Upper lobe of left lung (tissue), 6 donors: ENCODE measurements around the gene IFT27. TPM values are rescaled to one million over a fixed set of nuclear protein-coding genes. Genes with fewer than 3 reads are reported as not detected.

Experiments
- ATAC-seq, 2 donors: fragments of 200-7000 bp; cut with Tn5 transposase; one replicate each; pipeline ENCODE4 v1.9.1; 2022; ENCODE audit warnings: mild to moderate bottlenecking in 2 of 2, moderate library complexity in 2 of 2; ENCODE audit not compliant: low FRiP score in 2 of 2
- DNase-seq, 2 donors: peaks; one replicate each; pipeline ENCODE4 v3.0.0-alpha.2; 2019 to 2020
- H3K27ac ChIP-seq, 4 donors: fragments of 200-600 bp; sonication (generic); one replicate each; pipeline ENCODE4 v1.5.1; 2016 to 2019
- H3K27me3 ChIP-seq, 4 donors: fragments of 200-600 bp; sonication (generic); one replicate each; pipeline ENCODE4 v1.5.1; 2017 to 2019
- H3K36me3 ChIP-seq, 4 donors: fragments of 200-600 bp; sonication (generic); one replicate each; pipeline ENCODE4 v1.5.1; 2016 to 2019
- H3K4me1 ChIP-seq, 4 donors: fragments of 200-600 bp; sonication (generic); one replicate each; pipeline ENCODE4 v1.5.1; 2018 to 2019
- H3K4me3 ChIP-seq, 4 donors: fragments of 200-600 bp; sonication (generic); one replicate each; pipeline ENCODE4 v1.5.1; 2017 to 2019; ENCODE audit warnings: mild to moderate bottlenecking in 2 of 4, moderate library complexity in 1 of 4
- H3K9me3 ChIP-seq, 4 donors: fragments of 200-600 bp; sonication (generic); one replicate each; pipeline ENCODE4 v1.5.1; 2018 to 2019
- EP300 ChIP-seq, 4 donors: sonication (generic); formaldehyde crosslinking; IDR thresholded peaks; one replicate each; pipeline ENCODE4 v1.5.1; 2017; ENCODE audit warnings: antibody characterized with exemption in 4 of 4, control low read depth in 2 of 4
- POLR2A ChIP-seq, 4 donors: fragments of 450-650 bp; IDR thresholded peaks; one replicate each; pipeline ENCODE4 v1.5.1; 2016 to 2017; ENCODE audit warnings: antibody characterized with exemption in 4 of 4, mild to moderate bottlenecking in 2 of 4
- POLR2AphosphoS5 ChIP-seq, 2 donors: sonication (generic); formaldehyde crosslinking; IDR thresholded peaks; one replicate each; pipeline ENCODE4 v1.5.1; 2017; ENCODE audit warnings: antibody characterized with exemption in 2 of 2
- WGBS, 2 donors: methylation state at CpG; one replicate each; pipeline ENCODE4 v1.1.5; 2017 to 2018; 5-methylcytosine and 5-hydroxymethylcytosine counted together
- total RNA-seq, 6 donors: library from RNA; depleted of rRNA in 4 of 6; stranded (reverse); fragments of >200 nt in 4 of 6; gene quantifications; one replicate each; pipeline versions ENCODE4 v1.1.0 to v1.2.1, GENCODE V29; 2016 to 2021
- TF ChIP-seq, protein P1 (sequence below), 6 experiments: fragments of 450-650 bp in 4 of 6; fragments of 200-600 bp in 2 of 6; sonication (generic) in 2 of 6; IDR thresholded peaks; one replicate each; pipeline ENCODE4 v1.5.1; 2016 to 2019; ENCODE audit warnings: antibody characterized with exemption in 6 of 6
- donor health status: DM: no; HTN: no; CAD: no; lungs with moderate emphysema.
- donor health status: DM: no; HTN: yes; CAD: no; lungs with severe emphysema.

IFT27 gene
- total RNA-seq, 6 donors from 2014 or later, result 12.6 to 43.0 (median 27.4) TPM

DNA sequence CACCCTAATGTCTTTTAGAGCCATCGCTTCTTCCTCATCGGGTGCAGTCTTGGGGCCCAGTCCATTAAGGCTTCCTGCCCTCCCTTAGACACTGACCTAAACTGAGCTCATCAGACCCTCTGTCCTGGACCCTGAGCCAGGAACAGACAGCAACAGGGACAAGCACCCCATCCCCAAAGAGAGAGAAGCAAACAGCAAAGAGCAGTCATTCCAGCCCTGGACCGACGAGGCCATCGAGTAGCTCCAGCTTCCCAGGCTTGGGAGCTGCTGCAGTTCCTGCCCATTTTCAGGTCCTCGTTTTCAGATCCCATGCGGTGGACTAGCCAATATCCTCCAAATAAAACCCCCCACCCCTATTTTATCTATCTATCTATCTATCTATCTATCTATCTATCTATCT lies 46.6 kb downstream of the IFT27 start:
- Histone ChIP-seq H3K9me3 (no peaks in the 10 kb centered on the region), H3K27ac (no peak overlapping the region), H3K4me3 (no peak overlapping the region), H3K27me3 (no peaks in the 10 kb centered on the region), H3K4me1 (no peaks in the 10 kb centered on the region), H3K36me3 (no peaks in the 10 kb centered on the region)
- ATAC-seq (no peak), DNase-seq (no peak)
- TF ChIP-seq EP300 (IDR thresholded peaks at IDR 0.05) (no peak), POLR2AphosphoS5 (IDR thresholded peaks at IDR 0.05) (no peak), POLR2A (IDR thresholded peaks at IDR 0.05) (no peak)
- TF ChIP-seq, protein P1, sequence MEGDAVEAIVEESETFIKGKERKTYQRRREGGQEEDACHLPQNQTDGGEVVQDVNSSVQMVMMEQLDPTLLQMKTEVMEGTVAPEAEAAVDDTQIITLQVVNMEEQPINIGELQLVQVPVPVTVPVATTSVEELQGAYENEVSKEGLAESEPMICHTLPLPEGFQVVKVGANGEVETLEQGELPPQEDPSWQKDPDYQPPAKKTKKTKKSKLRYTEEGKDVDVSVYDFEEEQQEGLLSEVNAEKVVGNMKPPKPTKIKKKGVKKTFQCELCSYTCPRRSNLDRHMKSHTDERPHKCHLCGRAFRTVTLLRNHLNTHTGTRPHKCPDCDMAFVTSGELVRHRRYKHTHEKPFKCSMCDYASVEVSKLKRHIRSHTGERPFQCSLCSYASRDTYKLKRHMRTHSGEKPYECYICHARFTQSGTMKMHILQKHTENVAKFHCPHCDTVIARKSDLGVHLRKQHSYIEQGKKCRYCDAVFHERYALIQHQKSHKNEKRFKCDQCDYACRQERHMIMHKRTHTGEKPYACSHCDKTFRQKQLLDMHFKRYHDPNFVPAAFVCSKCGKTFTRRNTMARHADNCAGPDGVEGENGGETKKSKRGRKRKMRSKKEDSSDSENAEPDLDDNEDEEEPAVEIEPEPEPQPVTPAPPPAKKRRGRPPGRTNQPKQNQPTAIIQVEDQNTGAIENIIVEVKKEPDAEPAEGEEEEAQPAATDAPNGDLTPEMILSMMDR (IDR thresholded peaks at IDR 0.05), result no peak
- WGBS, 2 donors, result 72 to 76% methylated on average over 7 of the region's 7 CpGs

DNA sequence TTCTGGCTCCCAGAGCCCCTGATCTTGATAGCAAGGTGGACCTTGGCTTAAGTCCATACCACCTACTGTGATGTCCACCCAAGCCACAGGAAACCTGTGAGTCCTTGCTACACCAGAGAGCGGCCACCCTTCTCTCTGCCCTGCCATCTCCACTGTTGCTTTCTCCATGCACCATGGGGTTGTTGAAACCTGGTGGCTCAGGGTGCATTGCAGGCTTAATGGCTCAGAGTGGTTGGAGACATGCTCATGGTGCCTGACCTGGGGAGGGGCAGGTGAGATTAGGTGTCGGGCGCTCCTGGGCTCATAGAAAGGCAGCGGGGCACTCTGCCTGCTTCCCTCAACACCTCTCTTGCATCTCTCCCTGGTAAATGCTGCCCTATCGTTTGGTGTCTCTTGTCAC lies 47.4 kb downstream of the IFT27 start:
- Histone ChIP-seq H3K27me3 (peaks cover 0 to 6% (median 0%) of the 10 kb centered on the region in 4 donors), H3K4me1 (no peaks in the 10 kb centered on the region), H3K9me3 (no peaks in the 10 kb centered on the region), H3K27ac (no peak overlapping the region), H3K4me3 (no peak overlapping the region), H3K36me3 (no peaks in the 10 kb centered on the region)
- TF ChIP-seq POLR2AphosphoS5 (IDR thresholded peaks at IDR 0.05) (no peak), EP300 (IDR thresholded peaks at IDR 0.05) (no peak), POLR2A (IDR thresholded peaks at IDR 0.05) (no peak)
- TF ChIP-seq, protein P1 (IDR thresholded peaks at IDR 0.05), result no peak
- ATAC-seq, result no peak
- no peak for DNase-seq
- WGBS, 2 donors, result 80 to 85% methylated on average over 2 to 5 of the region's 5 CpGs

DNA sequence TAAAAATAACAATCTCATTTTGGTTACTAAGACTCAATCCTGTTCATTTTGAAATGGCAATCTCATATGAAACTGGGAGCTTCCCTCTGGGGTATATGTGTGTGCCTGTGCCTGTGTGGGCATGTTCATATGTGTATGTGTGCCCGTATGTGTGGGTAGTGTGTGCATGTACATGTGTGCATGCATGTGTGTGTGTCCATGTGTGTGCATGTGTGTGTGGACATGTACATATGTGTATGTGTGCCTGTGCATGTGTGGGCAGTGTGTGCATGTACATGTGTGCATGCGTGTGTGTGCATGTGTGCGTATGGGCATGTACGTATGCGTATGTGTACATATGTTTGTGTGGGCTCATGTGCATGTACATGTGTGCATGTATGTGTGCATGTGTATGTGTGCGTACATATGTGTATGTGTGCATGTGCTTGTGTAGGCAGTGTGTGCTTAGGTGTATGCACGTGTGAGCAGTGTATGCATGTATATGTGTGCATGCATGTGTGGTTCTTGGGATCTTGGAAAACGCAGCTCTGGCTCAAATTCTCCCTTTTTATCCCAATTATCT lies 47.9 kb downstream of the IFT27 start:
- ATAC-seq (no peak), DNase-seq (no peak)
- 78 to 92% methylated on average over 4 to 8 of the region's 8 CpGs for WGBS, 2 donors
- H3K27me3 ChIP-seq, result peaks cover 0 to 6% (median 0%) of the 10 kb centered on the region in 4 donors
- H3K9me3 ChIP-seq, result no peaks in the 10 kb centered on the region
- H3K4me3 ChIP-seq, result no peak overlapping the region
- no peak overlapping the region for H3K27ac ChIP-seq
- TF ChIP-seq POLR2AphosphoS5 (IDR thresholded peaks at IDR 0.05) (no peak), POLR2A (IDR thresholded peaks at IDR 0.05) (no peak), EP300 (IDR thresholded peaks at IDR 0.05) (no peak)
- TF ChIP-seq, protein P1 (IDR thresholded peaks at IDR 0.05), result no peak
- no peaks in the 10 kb centered on the region for H3K4me1 ChIP-seq
- no peaks in the 10 kb centered on the region for H3K36me3 ChIP-seq

DNA sequence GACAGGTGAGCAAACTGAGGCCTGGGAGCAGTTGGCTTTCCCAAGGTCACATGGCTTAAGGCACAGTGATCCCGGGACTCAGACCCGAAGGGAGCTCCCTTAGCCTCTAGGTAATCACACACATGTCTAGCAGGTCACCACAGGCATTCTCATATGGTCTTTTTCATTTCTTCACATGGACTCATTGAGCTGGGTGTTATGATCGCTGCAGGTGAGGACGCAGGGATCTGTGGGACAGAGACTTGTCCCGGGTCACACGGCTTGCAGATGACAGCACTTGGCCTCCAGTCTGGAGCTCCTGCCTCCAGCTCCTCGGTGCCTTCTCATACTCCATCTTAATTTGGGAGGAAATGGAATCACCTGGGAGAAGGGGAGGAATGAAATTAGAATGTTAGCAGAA lies 48.8 kb downstream of the IFT27 start:
- Histone ChIP-seq H3K27me3 (peaks cover 0 to 6% (median 0%) of the 10 kb centered on the region in 4 donors), H3K36me3 (no peaks in the 10 kb centered on the region), H3K4me1 (no peaks in the 10 kb centered on the region), H3K27ac (no peak overlapping the region), H3K9me3 (no peaks in the 10 kb centered on the region), H3K4me3 (no peak overlapping the region)
- DNase-seq (no peak), ATAC-seq (no peak)
- no peak for TF ChIP-seq POLR2A (IDR thresholded peaks at IDR 0.05)
- WGBS, 2 donors, result 72 to 86% methylated on average over 5 to 7 of the region's 7 CpGs

DNA sequence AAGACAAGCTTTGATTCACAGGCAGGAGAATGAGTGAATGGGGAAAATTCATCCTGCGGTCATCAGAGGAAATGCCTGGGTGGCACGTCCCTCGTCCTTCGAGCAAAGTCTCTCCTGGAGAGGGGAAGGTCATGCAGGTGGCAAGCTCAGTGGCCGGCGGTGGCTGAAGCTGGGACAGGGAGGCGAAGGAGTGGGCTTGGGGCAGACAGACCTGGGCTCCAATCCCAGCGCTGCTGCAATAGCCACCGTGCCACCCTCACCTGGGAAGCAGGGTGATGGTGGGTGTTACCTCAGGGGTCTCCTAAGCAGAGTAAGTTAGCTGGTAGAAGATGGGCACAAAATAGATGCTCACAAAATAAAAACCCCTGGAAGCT lies 49.9 kb downstream of the IFT27 start:
- no peaks in the 10 kb centered on the region for H3K4me1 ChIP-seq
- TF ChIP-seq POLR2A (IDR thresholded peaks at IDR 0.05) (no peak), EP300 (IDR thresholded peaks at IDR 0.05) (no peak)
- WGBS, 2 donors, result 77 to 78% methylated on average over 9 of the region's 9 CpGs
- peaks cover 0 to 6% (median 0%) of the 10 kb centered on the region in 4 donors for H3K27me3 ChIP-seq
- no peaks in the 10 kb centered on the region for H3K36me3 ChIP-seq
- H3K27ac ChIP-seq, result no peak overlapping the region
- H3K9me3 ChIP-seq, result no peaks in the 10 kb centered on the region
- DNase-seq (no peak), ATAC-seq (no peak)
- H3K4me3 ChIP-seq, result no peak overlapping the region

DNA sequence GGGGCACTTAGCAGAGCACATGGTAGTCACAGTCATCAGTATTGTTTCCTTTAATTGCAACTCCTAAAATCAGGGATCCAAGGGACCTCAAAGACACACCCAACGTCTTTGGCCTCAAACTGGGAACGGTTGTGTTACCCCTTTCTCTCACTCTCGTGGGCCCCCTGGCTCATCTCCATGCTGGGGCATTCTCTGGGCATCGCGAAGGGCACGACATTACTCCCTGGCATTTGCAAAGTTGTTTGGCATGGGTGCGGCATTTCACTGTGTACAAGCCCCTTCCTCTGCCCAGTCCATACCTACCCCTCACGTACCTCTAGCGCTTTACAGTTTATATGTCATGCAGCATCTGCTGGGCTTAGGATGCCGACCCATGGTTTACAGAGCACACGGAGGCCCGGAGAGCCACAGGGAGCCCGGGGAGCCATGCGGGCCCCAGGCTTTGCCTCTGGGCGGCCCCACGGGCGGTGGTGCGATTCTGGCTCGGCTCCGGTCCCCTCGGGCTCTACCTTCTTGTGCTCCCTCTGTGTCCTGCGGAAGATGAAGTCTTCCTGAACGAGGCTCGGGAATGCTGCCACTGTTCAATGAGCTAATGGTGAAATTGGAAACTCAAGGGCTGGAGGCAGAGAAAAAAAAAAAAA lies 50.4 kb downstream of the IFT27 start:
- H3K4me3 ChIP-seq, result no peak overlapping the region
- no peaks in the 10 kb centered on the region for H3K4me1 ChIP-seq
- TF ChIP-seq POLR2A (IDR thresholded peaks at IDR 0.05) (no peak), POLR2AphosphoS5 (IDR thresholded peaks at IDR 0.05) (no peak), EP300 (IDR thresholded peaks at IDR 0.05) (no peak)
- TF ChIP-seq, protein P1 (IDR thresholded peaks at IDR 0.05), result no peak
- WGBS, 2 donors, result 72 to 77% methylated on average over 14 to 24 of the region's 24 CpGs
- ATAC-seq (no peak), DNase-seq (peak in 1 of 2 donors; percentile 40)
- H3K9me3 ChIP-seq, result no peaks in the 10 kb centered on the region
- no peak overlapping the region for H3K27ac ChIP-seq
- H3K36me3 ChIP-seq, result no peaks in the 10 kb centered on the region
- peaks cover 0 to 6% (median 0%) of the 10 kb centered on the region in 4 donors for H3K27me3 ChIP-seq
